K562 (cell line): ENCODE measurements around the gene SH3BGRL2. TPM values are rescaled to one million over a fixed set of nuclear protein-coding genes. Genes with fewer than 3 reads are reported as not detected.

Experiments used
- ATAC-seq: fragments of 200-7000 bp; cut with Tn5 transposase; 3 replicates; pipeline ENCODE4 v1.9.1; 2020; ENCODE audit warnings: moderate library complexity
- BruUV-seq: library from RNA; stranded (reverse); fragments of 400-500 nt; replicated peaks from 2 replicates; lab custom pipeline; 2021; lab: Mats Ljungman, UMichigan
- CTCF ChIA-PET: fragments of 300-600 bp; formaldehyde crosslinking; extraction: SDS; loops from one replicate; lab custom pipeline; 2021; ENCODE audit warnings: low intra/inter-chr PET ratio; lab: Yijun Ruan, JAX
- POLR2A ChIA-PET: fragments of 300-600, 350-650 bp; sonication (Branson Sonifier 250); formaldehyde crosslinking; extraction: SDS; loops from one replicate; lab custom pipeline; 2021; ENCODE audit warnings: antibody characterized with exemption, inconsistent platforms; lab: Yijun Ruan, JAX
- DNase-seq, 4 experiments: peaks; one replicate each; pipeline versions ENCODE4 v3.0.0 to v3.0.0-alpha.2; 2011 to 2018; ENCODE audit warnings: low spot score in 3 of 4, mixed read lengths in 3 of 4; ENCODE audit errors: extremely low read depth in 1 of 4
- FAIRE-seq: peaks from 2 replicates; lab custom pipeline; 2011; peaks lifted over from hg19 to GRCh38; lab: Jason Lieb, UNC
- H2AFZ ChIP-seq: 2 replicates; pipeline ENCODE4 v1.6.0; 2011; ENCODE audit warnings: low read depth, low read length, control low read depth, inconsistent platforms
- H3K27ac ChIP-seq: fragments of 200-600 bp; 3 replicates; pipeline ENCODE4 v1.8.0; 2011; ENCODE audit warnings: low read depth, mild to moderate bottlenecking, control low read depth, inconsistent platforms, low read length, moderate library complexity, mixed read lengths; ENCODE audit errors: extremely low read depth
- H3K27me3 ChIP-seq, 2 experiments: fragments of 300-600 bp in 1 of 2; 2 replicates in 1 of 2; 3 replicates in 1 of 2; pipeline versions ENCODE4 v1.6.0 to v1.8.0; 2011; ENCODE audit warnings: inconsistent platforms in 2 of 2, low read length in 2 of 2, mild to moderate bottlenecking in 1 of 2, mixed read lengths in 1 of 2, moderate library complexity in 1 of 2; ENCODE audit not compliant: control insufficient read depth in 2 of 2, insufficient read depth in 2 of 2
- H3K36me3 ChIP-seq: fragments of 300-600 bp; 3 replicates; pipeline ENCODE4 v1.8.0; 2011; ENCODE audit warnings: mild to moderate bottlenecking, low read length, inconsistent platforms; ENCODE audit not compliant: control insufficient read depth, insufficient read depth
- H3K4me1 ChIP-seq, 2 experiments: fragments of 200-600 bp in 1 of 2; replicated peaks in 1 of 2; 2 replicates in 1 of 2; 3 replicates in 1 of 2; pipeline versions ENCODE4 v1.5.1 to v1.8.0; 2011; ENCODE audit warnings: inconsistent platforms in 2 of 2, low read length in 2 of 2, mild to moderate bottlenecking in 1 of 2, mixed read lengths in 1 of 2, moderate library complexity in 1 of 2; ENCODE audit not compliant: control insufficient read depth in 2 of 2, insufficient read depth in 2 of 2
- H3K4me2 ChIP-seq: 2 replicates; pipeline ENCODE4 v1.6.1; 2011; ENCODE audit warnings: low read length, control low read depth, inconsistent platforms, mixed read lengths; ENCODE audit not compliant: insufficient read depth
- H3K4me3 ChIP-seq: fragments of 200-600 bp; sonication (generic), shearing (Covaris generic); 2 replicates; pipeline ENCODE4 v1.5.1; 2016; ENCODE audit warnings: control low read depth, inconsistent platforms
- H3K79me2 ChIP-seq: fragments of 200-600 bp; 3 replicates; pipeline ENCODE4 v1.8.0; 2011; ENCODE audit warnings: low read length, inconsistent platforms; ENCODE audit not compliant: control insufficient read depth, insufficient read depth
- H3K9ac ChIP-seq, 2 experiments: 2 replicates each; pipeline versions ENCODE4 v1.6.0 to v1.6.1; 2011; ENCODE audit warnings: low read depth in 2 of 2, low read length in 2 of 2, control low read depth in 1 of 2, inconsistent platforms in 1 of 2, mild to moderate bottlenecking in 1 of 2, mixed read lengths in 1 of 2; ENCODE audit not compliant: insufficient read depth in 1 of 2
- H3K9me1 ChIP-seq: one replicate; pipeline ENCODE4 v1.6.0; 2011; ENCODE audit warnings: inconsistent platforms, mild to moderate bottlenecking, low read length, moderate library complexity; ENCODE audit not compliant: control insufficient read depth, insufficient read depth
- H3K9me3 ChIP-seq: replicated peaks from 2 replicates; pipeline ENCODE4 v1.5.1; 2011; ENCODE audit warnings: low read depth, low read length, inconsistent platforms; ENCODE audit not compliant: control insufficient read depth, insufficient read depth
- H4K20me1 ChIP-seq: replicated peaks from 2 replicates; pipeline ENCODE4 v1.6.1; 2011; ENCODE audit warnings: low read length, inconsistent platforms, mixed read lengths; ENCODE audit not compliant: control insufficient read depth, insufficient read depth
- BMI1 ChIP-seq: fragments of 150-350 bp; IDR thresholded peaks from 2 replicates; pipeline ENCODE4 v1.6.1; 2014; ENCODE audit warnings: low read length
- CREB1 ChIP-seq, 2 experiments: sonication (generic) in 1 of 2; formaldehyde crosslinking in 1 of 2; IDR thresholded peaks; 2 replicates each; pipeline versions ENCODE4 v1.6.1 to v1.8.0; 2012 to 2022; ENCODE audit warnings: inconsistent platforms in 1 of 2, mild to moderate bottlenecking in 1 of 2, missing genetic modification reagents in 1 of 2, moderate library complexity in 1 of 2
- CREB3L1 ChIP-seq: fragments of 450-650 bp; IDR thresholded peaks from 2 replicates; pipeline ENCODE4 v1.6.1; 2014; ENCODE audit warnings: low read depth, mild to moderate bottlenecking, moderate library complexity, borderline replicate concordance
- ETS2 ChIP-seq: IDR thresholded peaks from 2 replicates; pipeline ENCODE4 v1.6.1; 2016; ENCODE audit warnings: borderline replicate concordance, missing genetic modification characterization, mild to moderate bottlenecking, moderate library complexity, missing compliant biosample characterization; ENCODE audit not compliant: poor library complexity, severe bottlenecking
- GABPB2 ChIP-seq: fragments of 250-450 bp; sonication (Bioruptor Pico); conservative IDR thresholded peaks from 2 replicates; pipeline ENCODE4 v1.5.1; 2021; ENCODE audit warnings: mild to moderate bottlenecking
- HDGF ChIP-seq: fragments of 450-650 bp; IDR thresholded peaks from 2 replicates; pipeline ENCODE4 v1.6.1; 2016
- HMG20B ChIP-seq: fragments of 250-450 bp; sonication (Bioruptor Pico); IDR thresholded peaks from 2 replicates; pipeline ENCODE4 v1.5.0; 2021; ENCODE audit warnings: mild to moderate bottlenecking
- ID3 ChIP-seq, 2 experiments: fragments of 250-450 bp in 1 of 2; fragments of 450-650 bp in 1 of 2; sonication (Bioruptor Pico) in 1 of 2; IDR thresholded peaks; 2 replicates each; pipeline versions ENCODE4 v1.6.1 to v1.8.0; 2016 to 2021; ENCODE audit warnings: mild to moderate bottlenecking in 2 of 2, moderate library complexity in 2 of 2, missing compliant biosample characterization in 1 of 2, missing genetic modification characterization in 1 of 2
- MCM7 ChIP-seq, 2 experiments: fragments of 450-650 bp; IDR thresholded peaks; 2 replicates each; pipeline ENCODE4 v1.6.1; 2016 to 2018
- MNT ChIP-seq, 2 experiments: fragments of 450-650 bp; conservative IDR thresholded peaks; 2 replicates each; pipeline ENCODE4 v1.6.1; 2017; ENCODE audit warnings: mild to moderate bottlenecking in 2 of 2, moderate library complexity in 2 of 2
- RFX1 ChIP-seq: fragments of 450-650 bp; IDR thresholded peaks from 2 replicates; pipeline ENCODE4 v1.6.1; 2016; ENCODE audit warnings: mild to moderate bottlenecking, moderate library complexity
- SIRT6 ChIP-seq: IDR thresholded peaks from one replicate; pipeline ENCODE4 v1.6.1; 2012; ENCODE audit warnings: low read depth, mild to moderate bottlenecking, control low read depth, inconsistent platforms, low read length, moderate library complexity
- SMAD1 ChIP-seq: fragments of 150-350 bp; IDR thresholded peaks from 2 replicates; pipeline ENCODE4 v1.6.1; 2014; ENCODE audit warnings: low read length, low read depth; ENCODE audit not compliant: partially characterized antibody
- SREBF2 ChIP-seq: sonication (generic); formaldehyde crosslinking; IDR thresholded peaks from 2 replicates; pipeline ENCODE4 v1.4.0; 2020; ENCODE audit warnings: mild to moderate bottlenecking, missing genetic modification reagents
- ZKSCAN1 ChIP-seq: fragments of 150-350 bp; IDR thresholded peaks from 2 replicates; pipeline ENCODE4 v1.6.1; 2016; ENCODE audit warnings: low read depth, low read length
- ZNF507 ChIP-seq: conservative IDR thresholded peaks from 2 replicates; pipeline ENCODE4 v1.6.1; 2017; ENCODE audit warnings: missing genetic modification characterization, missing compliant biosample characterization
- ZNF79 ChIP-seq: fragments of 250-450 bp; sonication (Bioruptor Pico); IDR thresholded peaks from 2 replicates; pipeline ENCODE4 v1.4.0; 2020; ENCODE audit warnings: low read depth, mild to moderate bottlenecking, moderate library complexity
- WGBS: fragments of 100-300 bp; shearing (Covaris generic); methylation state at CpG from one replicate; pipeline ENCODE4 v1.1.6; 2016; ENCODE audit warnings: low coverage, mixed read lengths; ENCODE audit not compliant: insufficient coverage; ENCODE audit errors: missing lambda C conversion rate; 5-methylcytosine and 5-hydroxymethylcytosine counted together
- in situ Hi-C: fragments of 300-500 bp; cut with MboI; formaldehyde crosslinking; loops from 4 replicates; pipeline ENCODE4 v1.15.0; 2018; ENCODE audit warnings: inconsistent platforms, mixed read lengths
- intact Hi-C: fragments of 100-400 bp; cut with micrococcal nuclease; formaldehyde crosslinking; loops from 2 replicates; pipeline ENCODE4 v1.14.2; 2022
- polyA plus RNA-seq, 8 experiments: library from polyadenylated mRNA; depleted of rRNA in 4 of 8; stranded (reverse) in 5 of 8; unstranded in 3 of 8; fragments of >200 nt; fragmentation: Nextera tagmentation in 2 of 8; fragmentation: Illumina TruSeq in 1 of 8; extraction: Ambion mirVana in 2 of 8; extraction: Trizol in 1 of 8; gene quantifications; 2 replicates each; pipeline versions ENCODE4 v1.2.1 to v1.2.3, GENCODE V29; 2011 to 2014; ENCODE audit warnings: inconsistent platforms in 1 of 8, missing spikeins in 1 of 8
- total RNA-seq, 7 experiments: library from RNA; depleted of rRNA in 6 of 7; stranded (reverse); fragments of >200 nt in 6 of 7; fragmentation: Illumina TruSeq in 2 of 7; extraction: Trizol in 2 of 7; gene quantifications; 2 replicates each; pipeline versions ENCODE4 v1.2.1 to v1.2.3, GENCODE V29; 2011 to 2021; ENCODE audit warnings: low replicate concordance in 1 of 7

The SH3BGRL2 gene
- total and polyA plus RNA-seq, 9 of the 15 experiments (the other 6 are each of a cell fraction or from before 2014, with no cell fraction given), result 4.4 to 12.1 (median 7.3) TPM

- DNase-seq, result no peak
- intact Hi-C loops (no loop called here), in situ Hi-C loops (no loop called here)
- Histone ChIP-seq H3K9me1 (no peaks in the 10 kb centered on the region), H3K79me2 (no peaks in the 10 kb centered on the region), H4K20me1 (no peaks in the 10 kb centered on the region), H3K4me1 (peaks cover 0 to 37% of the 10 kb centered on the region in 2 experiments; a peak in 3 of 5 replicates), H3K9me3 (no peaks in the 10 kb centered on the region), H2AFZ (no peak overlapping the region), H3K27me3 (no peaks in the 10 kb centered on the region), H3K4me2 (no peak overlapping the region), H3K9ac (no peak overlapping the region), H3K4me3 (no peak overlapping the region), H3K27ac (no peak overlapping the region), H3K36me3 (no peaks in the 10 kb centered on the region)
- TF ChIP-seq SIRT6 (no peak), ZNF507 (tag) (no peak), ETS2 (tag) (no peak), MCM7 (IDR thresholded peaks at IDR 0.05) (no peak), ZNF79 (CRISPR knock-in tag) (no peak), HDGF (no peak), SMAD1 (no peak), MNT (conservative IDR thresholded peaks at IDR 0.05) (no peak), ID3 (CRISPR knock-in tag; IDR thresholded peaks at IDR 0.05) (no peak), ID3 (tag; IDR thresholded peaks at IDR 0.05) (no peak), RFX1 (no peak), HMG20B (CRISPR knock-in tag) (no peak), SREBF2 (CRISPR knock-in tag) (no peak), CREB3L1 (no peak), CREB1 (IDR thresholded peaks at IDR 0.05) (no peak), CREB1 (CRISPR knock-in tag; IDR thresholded peaks at IDR 0.05) (no peak), GABPB2 (CRISPR knock-in tag) (no peak), BMI1 (no peak), ZKSCAN1 (no peak)
- BruUV-seq, result no TSS peak
- POLR2A ChIA-PET, result interaction anchor here (1.0 to 1.6 kb wide), 3 partner anchors 8 to 14 kb away, joined by 4 read pairs; no protein-coding TSS in a partner anchor
- ATAC-seq, result no peak
- no peak for FAIRE-seq
- WGBS, result 65% methylated on average over 2 of the region's 2 CpGs
- CTCF ChIA-PET, result no interaction called here
These were observed 18.7 kb upstream of the SH3BGRL2 start for GRCh38 chr6:79612457-79612856.
